ENCODE data around the gene ARMCX4. TPM values are rescaled to one million over a fixed set of nuclear protein-coding genes. Genes with fewer than 3 reads are reported as not detected.

The ARMCX4 gene
- total RNA-seq, 1 experiment from 2014 or later: 0.15 TPM

GRCh38 chrX:101507986-101508385 lies 22.7 kb downstream of the ARMCX4 start:
- ATAC-seq: no peak
- POLR2A ChIA-PET: no interaction called here

More at GRCh38 chrX:101507986-101508385, 22.7 kb downstream of the ARMCX4 start:
- no peaks in the 10 kb centered on the region for H3K27me3 ChIP-seq (ENCODE audit: insufficient read depth, low read length)
- no peaks in the 10 kb centered on the region for H4K20me1 ChIP-seq (ENCODE audit: insufficient read depth)
- H3K36me3 ChIP-seq (ENCODE audit: control insufficient read depth in 1 of 2, insufficient read depth in 2 of 2, low read length in 2 of 2): no peaks in the 10 kb centered on the region
- no peaks in the 10 kb centered on the region for H3K79me2 ChIP-seq (ENCODE audit: insufficient read depth, low read length)
- H3K4me1 ChIP-seq (ENCODE audit: control insufficient read depth in 1 of 2, insufficient read depth in 2 of 2, low read length in 2 of 2): no peaks in the 10 kb centered on the region
- H3K4me3 ChIP-seq (replicated peaks in 1 of 2; ENCODE audit: low read depth in 1 of 2, low read length in 2 of 2): no peak overlapping the region
- no peak overlapping the region for H2AFZ ChIP-seq (ENCODE audit: low read depth, low read length, poor library complexity, severe bottlenecking)
- H3K9me2 ChIP-seq (ENCODE audit: insufficient read depth): no peaks in the 10 kb centered on the region
- TF ChIP-seq CTCF (IDR thresholded peaks at IDR 0.05 in 2 of 3, conservative IDR thresholded peaks at IDR 0.05 in 1 of 3; ENCODE audit: borderline replicate concordance in 1 of 3, insufficient read depth in 1 of 3, low read depth in 2 of 3, low read length in 2 of 3) (no peak), REST (IDR thresholded peaks at IDR 0.05; ENCODE audit: low read depth) (no peak), SP1 (IDR thresholded peaks at IDR 0.05; ENCODE audit: low read depth) (no peak), FOSL1 (IDR thresholded peaks at IDR 0.05; ENCODE audit: low read depth) (no peak), TCF7L2 (IDR thresholded peaks at IDR 0.05; ENCODE audit: borderline replicate concordance, extremely low read depth, insufficient read depth, insufficient read length) (no peak), ZBTB33 (IDR thresholded peaks at IDR 0.05; ENCODE audit: extremely low read depth, insufficient replicate concordance, low read length) (no peak), POLR2AphosphoS5 (IDR thresholded peaks at IDR 0.05; ENCODE audit: low read depth, low read length) (no peak), ATF3 (IDR thresholded peaks at IDR 0.05) (no peak), YY1 (IDR thresholded peaks at IDR 0.05; ENCODE audit: extremely low read depth, insufficient replicate concordance, low read depth, low read length) (no peak), EZH2 (IDR thresholded peaks at IDR 0.05) (no peak), SIN3A (IDR thresholded peaks at IDR 0.05; ENCODE audit: low read depth) (no peak), ZFX (IDR thresholded peaks at IDR 0.05) (no peak), EZH2phosphoT487 (IDR thresholded peaks at IDR 0.05; ENCODE audit: borderline replicate concordance) (no peak), MAX (IDR thresholded peaks at IDR 0.05) (no peak)
- H3K4me2 ChIP-seq (ENCODE audit: low read length): no peak overlapping the region
- no TSS peak for BruUV-seq (replicated peaks)
- RAD21 ChIA-PET (ENCODE audit: low non-redundant PET in 1 of 2, low total read pairs in 2 of 2, uncharacterized antibody in 2 of 2, unreplicated experiment in 2 of 2): no interaction called here
- intact Hi-C loops (cut with micrococcal nuclease): no loop called here
- no peak overlapping the region for H3K9ac ChIP-seq (ENCODE audit: low read length)
- no peaks in the 10 kb centered on the region for H3K9me3 ChIP-seq (ENCODE audit: control insufficient read depth in 1 of 2, insufficient read depth in 1 of 2, low read depth in 1 of 2, low read length in 2 of 2)
- no peak overlapping the region for H3K27ac ChIP-seq (ENCODE audit: low read depth, low read length)
- CTCF ChIA-PET: no interaction called here
- DNase-seq (ENCODE audit: low read depth, low spot score): no peak

Measured in HCT116 (cell line).